ENCODE data around the gene AOC2.
"Not testable (repeated sequence)": the region's sequence is repeated elsewhere in the genome, so short reads cannot be mapped to it uniquely, and the experiment has no call there.

The AOC2 gene

GRCh38 chr17:42898147-42898811, 53.9 kb downstream of the AOC2 start:
- intact Hi-C loops (cut with DNase I) = no loop called here

GRCh38 chr17:42899981-42900380, 55.6 kb downstream of the AOC2 start:
- intact Hi-C loops (cut with DNase I); DNase-seq: not testable (repeated sequence)

More at GRCh38 chr17:42898147-42898811, 53.9 kb downstream of the AOC2 start:
- DNase-seq = no peak
